Measurements from ENCODE around the gene APCDD1L.

DNA sequence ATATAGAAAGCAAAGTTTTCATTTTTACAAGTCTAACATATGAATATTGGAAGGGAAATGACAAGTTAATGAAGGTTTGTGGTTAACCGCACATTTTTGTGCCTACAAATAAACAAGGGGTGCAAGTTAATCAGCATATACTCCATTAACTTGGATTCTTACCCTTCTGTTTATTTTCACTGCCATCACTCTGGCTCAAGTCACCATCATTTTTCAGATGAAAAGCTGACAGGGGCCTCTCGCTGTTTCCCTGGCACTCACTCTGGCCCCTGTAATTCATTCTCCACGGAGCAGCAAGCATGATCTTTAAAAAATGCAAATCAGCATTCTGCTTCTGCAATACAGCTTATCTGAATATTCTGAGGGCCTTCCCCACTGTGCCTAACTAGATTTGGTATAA lies 29.8 kb downstream of the APCDD1L start:
- TF ChIP-seq TAF1 (IDR thresholded peaks at IDR 0.05; ENCODE audit: borderline replicate concordance, low read depth, low read length): no peak
- no peak for TF ChIP-seq POLR2AphosphoS5 (IDR thresholded peaks at IDR 0.05; ENCODE audit: low read depth, low read length)

All from GM12892 (cell line).